Stimulated activated CD8-positive, alpha-beta memory T cell treated with anti-CD3 and anti-CD28 coated beads, Interleukin-7, amount 100 ng/mL, for 48 hours (primary cell): ENCODE results near the gene KIF18B.

ENCODE experiments used
- DNase-seq, 2 donors: peaks; one replicate each; pipeline ENCODE4 v3.0.0-alpha.2; 2020; ENCODE audit warnings: low read depth in 1 of 2; ENCODE audit errors: extremely low read depth in 1 of 2

Gene KIF18B

DNA sequence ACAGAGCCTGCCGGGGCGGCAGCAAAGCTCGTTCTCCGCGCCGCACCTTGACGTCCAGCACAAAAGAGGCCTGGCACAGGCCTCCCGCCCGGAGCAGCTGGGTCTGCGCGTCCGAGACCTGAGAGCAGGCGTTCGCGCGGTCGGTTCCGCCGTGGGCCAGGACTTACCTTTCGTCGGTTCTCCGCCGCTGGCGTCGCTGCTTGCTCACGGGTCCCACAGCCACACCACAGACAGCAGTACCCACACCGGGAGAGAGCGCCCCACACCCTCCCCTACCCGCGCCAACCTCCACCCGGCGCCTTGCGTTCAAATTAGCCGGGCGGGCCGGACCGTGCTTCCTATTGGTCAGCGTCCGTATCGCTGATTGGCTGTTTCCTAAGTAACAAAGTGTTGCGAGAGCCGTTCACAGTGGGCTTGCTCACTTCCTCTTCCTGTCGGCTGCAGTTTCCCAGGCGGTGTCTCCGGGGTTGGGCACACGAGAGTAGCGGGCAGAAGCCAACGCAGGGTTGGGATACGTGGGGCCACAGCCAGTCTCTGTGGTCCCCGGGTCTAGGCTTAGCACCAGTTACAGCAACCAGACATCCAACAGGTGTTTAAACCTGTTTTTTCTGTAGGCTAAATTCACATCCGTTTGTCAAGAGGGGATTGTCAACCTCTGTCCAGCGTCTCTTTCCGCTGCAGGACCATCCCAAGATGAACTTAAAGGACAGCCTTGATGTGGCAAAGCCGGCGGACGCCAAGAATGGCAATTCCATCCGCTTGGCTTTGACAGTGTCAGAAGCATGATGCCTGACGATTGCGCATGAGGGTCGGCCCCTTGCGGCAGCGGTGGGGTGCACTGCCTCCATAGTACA is at the start of gene KIF18B:
KIF18B (minus strand) TSS at position 313 of the 854 bp plus-strand sequence. CDS start 11,429 bp downstream, outside the sequence.
- DNase-seq, result peak; percentile 79 to 93

DNA sequence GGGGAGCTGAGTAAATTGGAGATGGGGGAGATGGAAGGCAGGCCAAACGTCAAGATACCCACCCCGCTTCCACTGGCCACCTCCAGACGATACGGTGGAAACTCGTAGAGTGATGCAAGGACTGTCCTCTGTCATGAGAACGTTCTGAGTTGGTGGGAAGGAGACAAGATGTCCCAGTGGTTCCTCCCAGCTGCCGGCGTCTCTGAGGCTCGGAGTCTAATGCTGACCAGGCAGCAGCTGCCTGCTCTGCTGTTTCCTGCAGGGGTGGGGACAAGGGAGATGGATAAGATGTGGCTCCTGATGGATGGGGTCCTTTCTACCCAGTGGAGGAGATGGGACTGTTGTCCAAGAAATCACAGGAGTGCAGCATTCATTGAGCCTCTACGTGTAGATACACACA is 48.7 kb upstream of the KIF18B start:
- no peak for DNase-seq

DNA sequence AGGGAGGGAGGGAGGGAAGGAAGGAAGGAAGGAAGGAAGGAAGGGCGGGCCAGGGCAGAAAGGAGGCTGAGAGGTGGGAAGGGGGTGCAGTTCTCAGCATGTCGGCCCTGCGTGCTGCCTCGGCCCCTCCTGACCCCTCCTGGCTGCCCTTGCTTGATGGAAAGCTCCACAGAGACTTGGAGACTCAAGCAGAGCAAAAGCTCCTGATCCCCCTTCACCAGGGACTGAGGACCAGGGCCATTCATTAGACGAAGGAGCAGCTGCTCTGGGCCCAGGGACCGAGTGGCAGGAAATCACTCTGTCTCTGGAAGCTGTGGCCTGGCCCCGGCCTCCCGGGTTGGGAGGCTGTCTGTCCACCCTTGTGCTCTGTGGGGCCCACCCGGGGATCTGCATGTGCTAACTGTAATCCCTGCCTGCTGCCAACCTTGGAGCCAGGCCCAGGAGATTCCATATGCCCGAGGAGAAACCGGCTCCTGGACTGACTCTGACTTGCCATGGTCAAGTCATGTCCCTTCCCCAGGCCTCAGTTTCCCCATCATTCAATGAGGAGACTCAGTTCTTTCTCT is 47.9 kb upstream of the KIF18B start:
- DNase-seq, result no peak

DNA sequence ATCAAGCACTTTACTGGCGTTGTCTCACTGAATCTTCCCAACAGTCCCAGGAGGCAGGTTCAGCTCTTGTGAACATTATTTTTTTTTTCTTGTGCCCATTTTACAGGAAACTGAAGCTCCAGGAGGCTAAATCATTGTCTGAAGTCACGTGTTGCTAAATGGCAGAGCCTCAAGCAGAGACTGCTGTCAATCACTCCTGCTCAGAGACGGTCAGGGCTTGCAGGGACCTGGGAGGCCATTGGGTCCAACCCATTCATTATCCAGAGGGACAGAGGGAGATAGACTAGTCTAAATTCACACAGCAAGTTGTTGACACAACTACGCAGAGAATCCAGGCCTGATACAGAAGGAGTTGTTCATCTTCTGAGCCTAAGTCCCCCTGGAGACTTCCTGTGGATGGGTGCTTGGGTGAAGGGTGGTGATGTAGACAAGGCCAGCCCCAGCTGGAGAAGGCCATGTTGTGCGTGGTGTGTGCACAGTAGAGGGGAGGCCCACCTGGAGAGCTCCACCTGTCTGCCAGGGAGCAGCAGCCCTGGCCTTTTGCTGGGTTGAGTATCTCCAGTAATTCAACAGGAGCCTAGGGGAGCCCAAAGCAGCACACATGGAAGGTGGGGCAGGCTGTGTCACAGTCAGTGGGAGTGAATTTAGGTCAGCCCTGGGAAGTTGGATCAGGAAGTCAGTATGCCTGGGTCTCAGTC is 44.8 kb upstream of the KIF18B start:
- DNase-seq, result no peak

DNA sequence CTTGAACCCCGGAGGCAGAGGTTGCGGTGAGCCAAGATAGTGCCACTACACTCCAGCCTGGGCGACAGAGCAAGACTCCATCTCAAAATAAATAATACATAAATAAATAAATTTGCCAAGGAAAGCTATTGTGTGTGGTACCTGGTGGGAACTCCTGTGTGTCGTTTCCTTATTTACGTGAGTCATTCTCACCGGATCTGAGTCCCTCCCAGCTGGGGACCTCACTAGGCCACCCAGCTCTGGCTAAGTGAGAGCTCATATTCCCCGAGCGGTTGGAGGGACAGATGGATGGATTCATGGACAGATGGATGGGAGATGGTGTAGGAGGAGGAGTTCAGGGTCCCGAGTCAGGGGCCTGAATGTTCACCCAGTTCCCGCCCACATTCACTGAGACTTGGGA is 43.4 kb upstream of the KIF18B start:
- DNase-seq, result no peak

DNA sequence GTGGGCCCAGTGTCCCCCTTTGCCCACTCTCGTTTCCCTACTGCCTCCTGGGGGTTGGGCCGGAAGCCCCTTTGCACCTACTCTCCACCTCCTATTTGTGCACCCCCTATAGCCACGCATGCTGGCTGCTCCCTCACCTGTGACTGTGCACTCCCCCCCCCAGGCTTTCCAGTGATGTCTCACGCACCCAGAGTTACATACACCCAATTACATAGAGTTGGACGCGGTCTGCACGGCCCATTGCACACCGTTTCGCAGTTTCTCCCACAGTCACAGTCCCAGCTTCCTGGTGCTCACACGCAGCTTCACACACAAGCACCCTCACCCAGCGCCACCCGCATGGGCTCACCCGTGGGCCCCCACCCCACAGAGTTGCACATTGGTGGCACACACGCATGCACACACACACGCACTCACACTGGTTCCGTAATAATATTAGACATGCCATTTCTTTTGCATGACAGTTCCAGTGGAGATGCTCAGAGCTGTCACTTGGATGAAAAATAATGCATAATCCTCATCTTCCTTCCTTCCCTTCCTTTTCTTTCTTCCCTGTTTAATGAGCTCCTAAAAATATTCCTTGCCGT is 42.1 kb upstream of the KIF18B start:
- DNase-seq, result no peak

DNA sequence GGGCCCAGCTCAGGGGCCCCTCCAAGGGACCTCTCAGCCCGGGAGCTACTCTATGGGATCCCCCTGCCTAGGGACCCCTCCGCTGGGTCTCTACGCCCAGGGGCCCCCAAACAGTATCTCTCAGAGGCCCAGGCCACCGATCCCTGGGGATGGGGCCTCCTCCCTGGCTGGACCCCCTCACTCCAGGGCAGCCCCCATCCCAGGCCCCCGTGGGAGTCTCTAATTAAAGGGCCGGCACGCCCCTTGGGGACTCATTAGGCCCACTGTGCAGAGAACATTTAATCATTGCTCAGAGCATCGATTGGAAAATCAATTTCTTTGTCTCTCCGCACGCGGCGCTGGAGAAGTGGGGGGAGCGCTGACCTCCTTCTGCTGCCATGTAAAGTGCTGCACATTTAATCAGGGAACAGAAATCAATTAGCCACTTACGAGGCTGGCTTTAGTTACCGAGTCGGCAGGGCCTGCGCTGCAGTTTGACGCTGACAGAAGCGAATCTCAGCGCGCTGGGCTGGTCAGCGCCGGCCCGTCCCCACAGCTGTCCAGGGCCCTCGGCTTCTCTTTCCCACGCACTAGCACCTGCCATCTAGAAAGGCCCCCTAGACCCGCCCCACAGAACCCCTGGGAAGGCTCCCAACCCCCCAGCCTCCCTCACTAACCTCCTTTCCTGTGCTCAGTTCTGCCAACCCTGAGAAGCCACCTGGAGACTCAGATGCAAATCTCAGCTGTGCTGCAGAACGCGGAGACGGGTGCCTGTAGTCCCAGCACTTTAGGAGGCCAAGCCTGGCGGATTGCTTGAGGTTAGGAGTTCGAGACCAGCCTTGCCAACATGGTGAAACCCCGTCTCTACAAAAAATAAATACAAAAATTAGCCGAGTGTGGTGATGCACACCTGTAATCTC is 40.7 kb upstream of the KIF18B start:
- DNase-seq, result no peak

DNA sequence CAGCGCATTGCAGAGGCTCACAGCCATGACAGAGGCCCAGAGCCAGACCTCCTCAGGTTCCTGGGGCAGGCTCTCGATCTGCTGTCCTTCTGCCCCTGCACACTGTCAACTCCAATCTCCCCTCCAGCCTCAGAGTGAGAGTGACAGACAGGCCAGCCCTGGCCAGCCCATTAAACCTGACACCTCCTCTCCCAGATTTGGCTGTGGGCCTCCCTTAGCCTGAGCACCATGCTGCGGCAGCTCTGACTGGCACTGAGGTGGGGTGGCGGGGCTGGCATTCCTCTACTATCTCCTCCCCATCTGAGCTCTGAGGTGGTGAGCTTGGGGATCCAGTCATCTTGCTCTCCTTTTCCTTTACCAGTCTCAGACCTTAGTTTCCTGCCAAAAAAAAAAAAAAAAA is 36.0 kb upstream of the KIF18B start:
- DNase-seq, result no peak

DNA sequence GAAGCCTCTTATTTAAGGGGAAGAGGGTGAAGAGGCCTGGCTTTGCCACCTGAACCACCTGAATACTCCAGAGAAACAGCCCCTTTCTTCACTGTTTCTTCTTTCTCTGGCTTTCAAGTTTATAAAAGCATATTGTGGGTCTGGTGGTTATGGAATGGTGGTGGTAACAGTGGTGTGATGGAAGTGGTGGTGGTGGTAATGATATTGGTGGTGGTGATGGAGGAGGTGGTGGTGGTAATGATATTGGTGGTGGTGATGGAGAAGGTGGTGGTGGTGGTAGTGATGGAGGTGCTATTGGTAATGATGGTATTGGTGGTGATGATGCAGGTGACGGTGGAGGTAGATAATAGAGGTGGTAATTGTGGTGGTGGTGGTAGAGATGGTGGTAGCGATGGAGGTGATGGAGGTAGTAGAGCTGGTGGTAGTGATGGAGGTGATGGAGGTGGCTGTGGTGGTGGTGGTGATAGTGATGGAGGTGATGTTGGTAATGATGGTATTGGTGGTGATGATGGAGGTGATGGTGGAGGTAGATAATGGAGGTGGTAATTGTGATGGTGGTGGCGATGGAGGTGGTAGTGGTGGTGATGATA is 34.6 kb upstream of the KIF18B start:
- no peak for DNase-seq

DNA sequence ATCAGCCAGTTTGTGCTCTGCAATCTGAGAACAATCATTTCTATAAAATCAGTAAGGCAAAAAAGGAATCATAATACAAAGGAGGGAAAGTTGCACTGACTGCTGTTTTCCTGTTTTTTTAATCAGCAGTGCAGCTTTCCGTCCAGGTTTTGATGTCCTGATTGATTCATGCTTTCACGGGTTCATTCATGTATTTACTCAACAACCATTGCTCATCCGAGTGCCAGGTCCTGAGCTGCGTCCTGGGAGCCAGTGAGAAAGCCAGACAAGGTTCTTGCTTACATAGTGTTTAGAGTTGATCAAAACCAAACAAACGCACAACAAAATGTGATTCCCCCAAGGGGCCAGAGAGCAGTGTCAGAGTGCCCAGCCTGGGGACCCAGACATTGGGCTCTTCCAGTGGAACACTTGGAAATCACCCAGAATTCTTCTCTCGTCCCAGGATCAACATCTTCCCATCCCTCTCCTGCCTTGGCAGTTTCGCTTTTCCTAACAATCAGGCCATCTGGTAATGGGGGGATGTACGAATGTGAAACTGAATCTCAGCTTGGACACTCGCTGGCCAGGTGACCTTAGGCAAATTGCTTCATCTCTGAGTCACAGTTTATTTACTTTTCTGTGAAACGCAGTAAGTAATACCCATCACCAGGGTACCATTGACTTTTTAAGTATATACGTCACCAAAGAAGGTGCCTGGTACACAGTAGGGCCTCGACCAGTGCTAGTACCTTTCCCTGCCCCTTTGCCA is 33.8 kb upstream of the KIF18B start:
- no peak for DNase-seq

DNA sequence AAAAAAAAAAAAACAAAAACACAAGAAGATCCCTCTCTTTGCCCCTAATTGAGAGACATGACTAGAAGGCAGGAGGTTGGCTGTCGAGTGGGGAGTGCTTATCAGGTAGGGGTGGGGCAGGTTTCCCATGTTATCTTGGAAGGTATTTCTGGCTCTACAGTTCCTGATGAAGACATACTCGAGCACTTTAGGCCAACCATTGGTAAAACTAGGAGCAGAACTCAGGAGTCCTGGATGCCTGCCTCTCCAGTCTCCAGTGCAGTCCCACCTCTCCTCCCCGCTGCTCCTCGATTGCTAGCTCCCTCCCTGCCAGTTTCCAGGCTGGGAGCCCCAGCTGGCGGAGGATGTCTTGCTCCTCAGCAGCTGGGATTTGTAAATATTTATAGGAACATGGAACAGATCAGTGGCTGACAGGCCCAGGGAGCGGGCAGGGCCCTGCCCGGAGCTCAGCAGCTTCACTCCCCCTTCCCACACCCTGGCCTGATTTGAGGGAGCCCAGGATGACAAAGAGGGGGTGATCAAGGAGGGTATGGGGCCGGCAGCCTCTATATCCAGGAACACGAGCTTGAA is 31.9 kb upstream of the KIF18B start:
- no peak for DNase-seq

DNA sequence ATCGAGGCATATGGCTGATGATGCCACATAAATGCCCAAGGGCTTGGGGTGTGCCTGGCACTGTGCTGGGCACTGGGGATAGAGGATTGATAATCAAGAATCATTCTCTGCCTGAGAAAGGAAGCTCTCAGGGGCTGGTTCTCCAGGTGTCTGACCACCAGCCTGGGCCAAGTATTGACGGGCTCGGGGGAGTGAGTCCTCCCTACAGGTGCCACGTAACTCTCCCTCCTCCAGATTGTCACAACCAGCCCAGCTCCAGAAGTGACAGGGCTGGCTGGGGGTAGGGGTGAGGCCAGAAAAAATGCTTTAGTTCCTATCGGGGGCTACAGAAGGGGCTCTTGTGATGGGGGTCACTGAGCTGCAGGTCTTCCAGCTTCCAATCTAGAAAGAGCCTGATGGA is 31.2 kb upstream of the KIF18B start:
- no peak for DNase-seq

DNA sequence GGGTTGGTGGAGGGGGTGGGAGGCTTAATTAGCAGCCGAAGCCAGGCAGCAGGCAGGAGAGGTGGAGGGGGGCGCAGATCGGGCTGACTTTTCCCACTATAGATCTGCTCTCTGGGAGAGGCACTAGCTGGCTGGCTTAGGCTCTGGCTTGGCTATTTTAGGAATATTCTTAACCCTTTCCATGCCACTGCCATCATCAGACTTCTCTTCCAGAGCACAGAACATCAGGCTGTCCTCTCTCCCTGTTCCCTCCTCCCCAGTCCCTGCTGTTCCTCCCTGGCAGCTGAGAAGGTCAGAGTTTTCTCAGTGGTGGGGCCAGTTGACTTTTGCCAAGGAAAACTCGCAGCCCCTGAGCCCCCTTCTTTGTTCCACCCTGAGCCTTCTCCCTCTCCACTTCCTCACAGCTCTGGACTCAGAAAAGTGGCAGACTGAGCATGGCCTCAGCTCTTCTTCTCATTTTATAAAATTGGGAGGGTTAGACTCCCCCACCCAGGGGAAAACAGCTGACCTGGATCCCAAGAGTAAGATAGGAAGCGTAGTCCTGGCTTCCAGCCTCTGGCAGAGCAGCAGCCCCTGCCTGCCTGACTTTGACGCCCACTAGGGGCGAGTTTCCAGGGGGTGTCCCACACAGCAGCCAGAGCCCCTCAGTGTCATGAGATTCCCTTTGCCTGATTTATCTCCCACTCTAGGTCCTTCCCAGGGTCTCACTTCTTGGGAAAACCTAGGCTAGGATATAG is 30.4 kb upstream of the KIF18B start:
- no peak for DNase-seq

DNA sequence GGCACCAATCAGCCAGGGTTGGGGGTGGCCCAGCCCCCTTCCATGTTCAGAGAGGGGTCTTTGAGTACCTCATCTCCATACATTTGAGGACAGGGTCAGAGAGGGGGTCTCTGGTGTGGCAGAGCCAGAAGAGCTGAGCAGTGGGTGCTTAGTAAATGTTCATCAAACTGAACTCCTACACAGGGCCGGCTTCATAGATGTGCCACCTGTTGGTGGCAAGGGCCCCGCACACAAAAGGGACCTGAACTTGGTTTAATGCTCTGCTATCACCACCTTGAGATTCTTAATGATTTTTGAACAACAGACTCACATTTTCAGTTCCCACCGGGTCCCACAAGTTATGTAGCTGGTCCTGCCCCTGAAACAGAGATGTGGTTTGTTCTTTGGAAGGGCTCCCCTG is 29.5 kb upstream of the KIF18B start:
- DNase-seq, result no peak

DNA sequence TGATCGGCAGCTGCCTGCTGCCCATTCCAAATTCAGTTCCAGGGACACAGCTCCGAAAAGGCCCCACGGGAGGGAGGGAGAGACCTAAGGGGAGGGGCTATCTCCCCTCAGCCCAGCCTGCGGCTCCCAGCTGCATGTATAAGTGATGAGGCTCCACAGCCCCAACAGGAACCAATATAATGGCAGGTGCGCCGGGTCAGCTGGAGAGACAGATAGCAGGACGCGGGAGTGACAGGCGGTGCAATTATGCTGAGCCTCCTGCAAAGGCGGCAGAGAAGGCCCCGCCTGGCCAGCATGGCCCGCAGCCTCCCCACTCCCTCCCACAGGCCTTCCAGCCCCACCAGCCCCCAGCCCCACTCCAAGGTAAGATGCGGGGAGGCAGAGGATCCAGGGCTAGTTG is 28.6 kb upstream of the KIF18B start:
- DNase-seq, result no peak

DNA sequence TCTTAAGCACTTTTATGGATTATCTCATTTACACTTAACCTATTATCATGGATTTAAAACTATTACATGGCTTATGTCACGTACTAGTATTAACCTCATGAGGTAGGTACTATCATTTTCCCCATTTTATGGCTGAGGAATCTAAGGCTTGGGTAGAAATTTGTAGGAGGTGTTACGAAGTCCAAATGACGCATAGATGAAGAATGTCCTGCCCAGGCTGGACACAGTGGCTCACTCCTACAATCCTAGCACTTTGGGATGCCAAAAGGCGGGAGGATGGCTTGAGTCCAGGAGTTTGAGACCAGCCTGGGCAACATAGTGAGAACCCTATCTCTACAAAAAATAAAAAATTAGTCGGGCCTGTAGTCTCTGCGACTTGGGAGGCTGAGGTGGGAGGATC is 25.4 kb upstream of the KIF18B start:
- no peak for DNase-seq

DNA sequence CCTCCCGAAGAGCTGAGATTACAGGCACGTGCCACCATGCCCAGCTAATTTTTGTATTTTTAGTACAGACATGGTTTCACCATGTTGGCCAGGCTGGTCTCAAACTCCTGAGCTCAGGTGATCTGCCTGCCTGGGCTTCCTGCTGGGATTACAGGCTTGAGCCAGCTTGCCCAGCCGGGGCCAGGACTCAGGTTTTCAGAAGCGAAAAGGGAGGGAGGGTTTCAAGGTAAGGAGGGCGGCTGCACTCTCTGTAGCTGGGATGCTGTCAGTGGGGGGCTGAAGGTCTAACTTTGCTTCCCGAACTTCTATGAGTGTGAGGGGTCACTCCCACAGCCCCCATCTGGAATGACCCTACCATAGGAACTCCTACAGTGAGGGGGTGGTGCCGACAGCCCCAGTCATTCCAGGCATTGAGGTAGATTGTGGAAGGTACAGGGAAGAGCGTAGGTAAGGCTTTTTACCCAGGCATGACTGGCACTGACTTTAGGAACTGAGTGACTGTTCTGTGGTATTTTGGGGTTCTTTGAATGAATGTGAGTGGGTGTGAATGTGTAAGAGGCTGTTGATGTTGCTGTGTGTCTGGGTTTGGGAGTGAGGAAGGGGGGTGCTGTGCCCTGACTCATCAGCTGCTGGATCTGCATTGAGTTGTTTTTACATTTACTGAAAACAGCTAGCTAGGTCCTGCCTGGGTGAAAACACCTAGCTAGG is 24.4 kb upstream of the KIF18B start:
- DNase-seq, result peak; percentile 38 to 75
